ENCODE measurements around the gene TRABD2B. TPM values are rescaled to one million over a fixed set of nuclear protein-coding genes. Genes with fewer than 3 reads are reported as not detected.
A peak's percentile ranks its signal among the peaks of the same experiment; 100 is the strongest.

TRABD2B gene
- total and polyA plus RNA-seq, 11 donors: 0.31 to 1.1 (median 0.80) TPM

- no peak for TF ChIP-seq POLR2A (IDR thresholded peaks at IDR 0.05)
- no peak for TF ChIP-seq CTCF (IDR thresholded peaks at IDR 0.05)
- intact Hi-C loops (cut with DNase I): no loop called here
These were observed 230.1 kb downstream of the TRABD2B start for GRCh38 chr1:47766832-47767740.

GRCh38 chr1:47765742-47766485 lies 231.3 kb downstream of the TRABD2B start:
- Histone ChIP-seq H3K27ac (no peak overlapping the region), H3K9me3 (no peaks in the 10 kb centered on the region), H3K4me1 (peaks cover 0 to 37% (median 10%) of the 10 kb centered on the region in 12 donors), H3K36me3 (no peaks in the 10 kb centered on the region), H3K4me3 (no peak overlapping the region), H3K27me3 (no peaks in the 10 kb centered on the region)
- no peak for TF ChIP-seq CTCF (IDR thresholded peaks at IDR 0.05)
- TF ChIP-seq POLR2A (IDR thresholded peaks at IDR 0.05): no peak
- whole genome bisulfite sequencing, 4 donors: 83 to 96% (median 91%) methylated on average over 20 to 22 of the region's 22 CpGs
- DNase-seq: peak in 1 of 5 donors; percentile 46
- intact Hi-C loops (cut with DNase I): no loop called here
- no peak for ATAC-seq

More at GRCh38 chr1:47766832-47767740, 230.1 kb downstream of the TRABD2B start:
- peaks cover 0 to 37% (median 10%) of the 10 kb centered on the region in 12 donors for H3K4me1 ChIP-seq
- H3K4me3 ChIP-seq: no peak overlapping the region
- no peaks in the 10 kb centered on the region for H3K9me3 ChIP-seq
- no peaks in the 10 kb centered on the region for H3K36me3 ChIP-seq
- no peak for ATAC-seq
- 65 to 75% (median 72%) methylated on average over 12 of the region's 12 CpGs for WGBS, 4 donors
- DNase-seq: peak in 1 of 5 donors; percentile 21
- no peaks in the 10 kb centered on the region for H3K27me3 ChIP-seq
- no peak overlapping the region for H3K27ac ChIP-seq

GRCh38 chr1:47765236-47765635 lies 231.9 kb downstream of the TRABD2B start:
- no peak for TF ChIP-seq POLR2A (IDR thresholded peaks at IDR 0.05)
- TF ChIP-seq CTCF (IDR thresholded peaks at IDR 0.05): no peak
- Histone ChIP-seq H3K36me3 (no peaks in the 10 kb centered on the region), H3K27me3 (no peaks in the 10 kb centered on the region), H3K9me3 (no peaks in the 10 kb centered on the region), H3K4me1 (peaks cover 0 to 37% (median 10%) of the 10 kb centered on the region in 12 donors), H3K4me3 (no peak overlapping the region), H3K27ac (no peak overlapping the region)
- DNase-seq (peak in 2 of 5 donors; percentile 43 to 75), ATAC-seq (peak; percentile 6 to 28 (median 12))
- 44 to 53% (median 52%) methylated on average over 8 of the region's 8 CpGs for WGBS, 4 donors
- intact Hi-C loops (cut with DNase I): no loop called here
